ENCODE measurements around the gene ZNF248.

- TF ChIP-seq CTCF (IDR thresholded peaks at IDR 0.05) (no peak), ZFX (IDR thresholded peaks at IDR 0.05; ENCODE audit: borderline replicate concordance) (no peak)
Observed at GRCh38 chr10:37813763-37814162, 43.6 kb downstream of the ZNF248 start.
